DMS114 treated with DMSO at 0.1 percent for 48 hours (cell line): ENCODE results near the gene HBE1.
"Not testable (repeated sequence)": the region's sequence is repeated elsewhere in the genome, so short reads cannot be mapped to it uniquely, and the experiment has no call there.

ENCODE experiments used
- DNase-seq: peaks from one replicate; lab custom pipeline; 2025; ENCODE audit not compliant: unreplicated experiment; lab: John Stamatoyannopoulos, UW

HBE1 gene

GRCh38 chr11:5269715-5270147 lies at the start of gene HBE1:
TSS of gene HBE1 (minus strand) at chr11:5269945. CDS start at chr11:5269890, 55 bp downstream.
- DNase-seq, result no peak

DNA sequence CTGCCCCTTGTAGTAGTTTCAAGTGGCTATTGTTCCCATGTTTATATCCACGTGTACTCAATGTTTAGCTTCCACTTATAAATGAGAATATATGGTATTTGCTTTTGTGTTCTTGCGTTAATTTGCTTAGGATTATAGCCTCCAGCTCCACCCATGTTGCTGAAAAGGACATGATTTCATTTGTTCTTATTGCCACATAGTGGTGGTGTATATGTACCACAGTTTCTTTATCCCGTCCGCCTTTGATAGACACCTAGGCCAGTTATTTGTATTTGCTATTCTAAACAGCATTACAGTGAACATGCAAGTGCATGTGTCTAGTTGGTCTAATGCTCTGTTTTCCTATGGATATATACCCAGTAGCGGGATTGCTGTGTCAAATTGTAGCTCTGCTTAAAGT lies 47.5 kb upstream of the HBE1 start:
- no peak for DNase-seq

GRCh38 chr11:5313326-5314023 lies 43.7 kb upstream of the HBE1 start:
- DNase-seq, result not testable (repeated sequence)

DNA sequence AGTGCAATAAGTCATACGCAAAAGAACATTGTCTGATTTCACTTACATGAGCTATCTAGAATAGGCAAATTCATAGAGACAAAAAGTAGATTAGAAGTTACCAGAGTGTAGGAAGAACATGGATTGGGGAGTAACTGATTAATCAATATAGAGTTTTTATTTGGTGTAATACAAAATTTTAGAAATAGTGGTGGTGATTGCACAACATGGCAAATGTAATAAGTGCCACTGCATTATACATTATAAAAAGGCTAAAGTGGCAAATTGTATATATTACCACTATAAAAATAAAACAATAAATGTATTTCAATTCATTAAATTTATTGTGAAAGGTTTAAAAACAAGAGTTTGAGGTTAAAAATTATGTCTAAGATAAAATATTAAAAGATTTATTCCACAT lies 40.7 kb upstream of the HBE1 start:
- no peak for DNase-seq

DNA sequence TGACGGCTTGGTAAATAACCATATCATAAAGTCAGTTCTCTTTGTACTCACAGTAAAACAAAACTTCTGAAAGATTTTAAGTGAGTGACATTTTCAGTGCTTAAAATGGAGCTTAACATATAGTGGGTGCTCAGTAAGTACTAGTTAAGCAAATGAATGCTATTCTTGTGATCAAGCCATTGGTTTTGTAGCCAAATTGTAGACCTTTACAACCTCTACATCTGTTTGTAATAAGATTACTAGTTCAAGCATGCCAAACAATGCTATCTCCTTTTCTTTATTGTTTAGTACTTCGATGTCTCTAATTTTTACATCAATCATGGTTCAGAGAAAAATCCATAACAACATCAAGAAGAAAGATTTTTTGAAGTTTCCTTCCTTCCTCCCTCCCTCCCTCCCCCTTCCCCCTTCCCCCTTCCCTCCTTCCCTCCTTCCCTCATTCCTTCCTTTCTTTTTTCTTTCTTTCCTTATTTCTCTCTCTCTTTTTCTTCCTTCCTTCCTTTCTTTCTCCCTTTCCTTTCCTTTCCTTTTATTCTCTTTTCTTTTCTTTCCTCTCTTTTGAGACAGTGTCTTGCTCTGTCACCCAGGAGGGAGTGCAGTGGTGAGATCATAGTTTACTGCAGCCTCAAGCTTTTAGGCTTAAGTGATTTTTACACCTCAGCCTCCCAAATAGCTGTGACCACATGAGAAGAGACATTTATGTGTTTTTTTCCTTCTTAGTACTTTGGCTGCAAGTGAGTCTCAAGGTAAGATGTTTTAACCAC lies 37.7 kb upstream of the HBE1 start:
- no peak for DNase-seq

DNA sequence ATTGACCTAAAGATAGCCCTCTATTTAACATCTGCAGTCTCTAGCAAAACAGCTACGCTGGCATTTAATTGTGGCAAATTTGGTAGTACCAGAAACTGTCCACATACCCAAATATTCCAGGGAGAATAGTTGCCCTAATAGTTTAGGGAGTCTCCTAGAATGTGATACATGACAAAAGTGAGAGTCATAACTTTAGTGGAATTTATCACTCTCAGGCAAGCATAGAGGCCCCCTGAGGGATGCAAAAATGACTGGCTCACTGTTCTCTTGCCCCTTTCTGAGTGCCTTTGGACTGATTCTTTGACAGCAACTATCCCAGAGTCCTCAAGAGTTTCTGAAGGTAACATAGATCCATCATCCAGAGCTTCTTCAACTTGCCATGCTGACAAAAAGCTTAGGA lies 34.3 kb upstream of the HBE1 start:
- DNase-seq, result no peak

DNA sequence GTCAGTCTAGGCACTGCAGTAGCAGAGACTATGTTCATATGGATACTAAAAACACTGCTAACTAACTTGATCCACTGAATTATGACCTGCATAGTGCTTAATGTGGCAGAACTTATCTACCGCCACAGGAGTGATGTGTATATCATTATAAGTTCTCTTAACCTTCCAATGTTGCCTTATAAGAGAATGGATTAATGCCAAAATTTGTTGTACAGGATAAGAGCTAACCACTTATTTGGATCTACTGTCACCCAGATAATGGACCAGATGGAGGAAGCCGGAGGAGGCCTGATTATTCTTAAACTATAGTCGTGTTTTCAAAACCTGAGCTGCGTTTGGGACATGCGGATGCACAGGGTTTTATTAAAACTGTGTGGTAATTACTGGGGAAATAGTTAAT lies 33.9 kb upstream of the HBE1 start:
- no peak for DNase-seq

DNA sequence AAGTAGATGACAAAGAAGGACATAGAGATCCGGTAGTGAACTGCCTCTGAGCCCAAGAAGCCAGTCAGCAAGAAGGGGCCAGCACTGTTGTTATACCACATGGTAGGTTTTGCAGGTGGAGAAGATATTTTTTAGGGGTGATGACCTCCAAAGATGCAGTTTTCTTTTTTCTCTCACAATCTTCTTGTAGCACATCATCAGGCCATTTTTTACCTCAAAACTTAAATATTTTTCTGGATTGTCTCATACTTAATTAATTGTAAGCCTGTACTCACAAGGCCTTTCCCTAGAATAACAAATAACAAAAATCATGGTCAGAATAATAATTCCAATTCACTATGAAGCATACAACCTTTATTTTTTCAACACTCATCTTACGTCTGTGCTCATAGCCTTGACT lies 32.1 kb upstream of the HBE1 start, which contains the start of gene OR51B4:
Gene OR51B4 (minus strand): TSS at position 101 of the 400 bp plus-strand sequence. CDS start 0 bp downstream, at position 101.
- no peak for DNase-seq

GRCh38 chr11:5300251-5300650 lies 30.5 kb upstream of the HBE1 start:
- DNase-seq, result no peak

- no peak for DNase-seq
These were observed 28.7 kb upstream of the HBE1 start for GRCh38 chr11:5298451-5298850.

DNA sequence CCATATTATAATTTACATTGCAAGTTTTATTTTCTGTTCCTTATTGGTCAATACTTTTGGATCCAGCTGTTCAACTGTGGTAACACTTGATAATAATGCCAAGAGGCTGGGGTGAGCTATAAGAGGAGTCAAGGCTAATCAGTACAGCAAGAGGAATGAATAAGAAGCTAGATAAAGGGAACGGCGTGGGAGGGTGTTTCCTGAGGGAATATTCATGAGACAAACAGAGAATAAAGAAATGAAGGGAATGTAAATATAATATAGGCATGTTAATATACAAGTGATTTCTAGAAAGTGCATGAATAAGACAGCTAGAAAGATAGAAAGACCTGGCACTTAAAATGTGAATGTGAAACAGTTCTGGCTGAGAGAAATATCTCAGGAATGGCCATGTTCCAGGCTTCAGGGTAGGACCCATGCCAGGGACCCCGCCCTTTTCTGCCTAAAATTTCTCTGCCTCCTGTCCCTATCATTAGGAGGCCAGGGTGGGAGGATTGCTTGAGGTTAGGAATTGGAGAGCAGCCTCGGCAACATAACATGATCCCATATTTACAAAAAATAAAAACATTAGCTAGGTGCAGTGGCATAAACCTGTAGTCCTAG lies 28.1 kb upstream of the HBE1 start:
- no peak for DNase-seq

- DNase-seq, result not testable (repeated sequence)
These were observed 24.7 kb upstream of the HBE1 start for GRCh38 chr11:5294342-5294995.

DNA sequence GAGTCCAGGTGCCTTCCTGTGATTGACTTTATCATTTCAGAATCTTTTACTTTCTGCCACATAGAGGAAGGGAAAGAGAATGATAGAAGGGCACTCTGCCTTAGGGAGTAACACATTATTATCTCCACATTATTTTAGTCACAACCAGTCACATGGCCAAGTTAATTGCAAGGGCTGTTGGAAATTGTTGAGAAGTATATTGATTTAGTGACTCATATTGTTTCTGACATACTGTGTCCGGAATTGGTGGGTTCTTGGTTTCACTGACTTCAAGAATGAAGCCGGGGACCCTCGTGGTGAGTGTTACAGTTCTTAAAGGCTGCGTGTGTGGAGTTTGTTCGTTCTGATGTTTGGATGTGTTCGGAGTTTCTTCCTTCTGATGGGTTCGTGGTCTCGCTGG lies 23.3 kb upstream of the HBE1 start:
- no peak for DNase-seq

DNA sequence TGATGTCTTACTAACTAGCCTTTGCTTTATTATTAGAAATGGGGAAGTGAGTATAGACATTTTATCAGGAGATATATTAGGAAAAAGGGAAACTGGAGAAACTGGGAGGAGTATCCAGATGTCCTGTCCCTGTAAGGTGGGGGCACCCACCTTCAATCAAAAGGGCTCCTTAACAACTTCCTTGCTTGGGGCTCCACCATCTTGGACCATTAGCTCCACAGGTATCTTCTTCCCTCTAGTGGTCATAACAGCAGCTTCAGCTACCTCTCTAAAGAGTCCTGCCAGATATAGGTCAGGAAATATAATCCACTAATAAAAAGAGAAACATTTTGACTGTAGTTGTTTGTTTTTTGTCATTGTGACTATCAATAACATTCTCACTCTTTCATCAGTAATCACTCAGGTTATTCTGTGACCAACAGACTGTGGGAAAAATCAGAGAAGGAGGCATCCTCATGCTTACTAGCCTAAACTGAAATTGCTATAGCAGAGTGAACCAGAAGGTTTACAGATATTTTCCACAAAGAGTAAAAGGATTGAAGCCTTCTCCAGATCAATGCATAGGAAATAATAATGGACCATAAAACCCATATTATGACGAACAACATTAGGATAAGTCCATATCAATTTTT lies 21.6 kb upstream of the HBE1 start:
- no peak for DNase-seq

DNA sequence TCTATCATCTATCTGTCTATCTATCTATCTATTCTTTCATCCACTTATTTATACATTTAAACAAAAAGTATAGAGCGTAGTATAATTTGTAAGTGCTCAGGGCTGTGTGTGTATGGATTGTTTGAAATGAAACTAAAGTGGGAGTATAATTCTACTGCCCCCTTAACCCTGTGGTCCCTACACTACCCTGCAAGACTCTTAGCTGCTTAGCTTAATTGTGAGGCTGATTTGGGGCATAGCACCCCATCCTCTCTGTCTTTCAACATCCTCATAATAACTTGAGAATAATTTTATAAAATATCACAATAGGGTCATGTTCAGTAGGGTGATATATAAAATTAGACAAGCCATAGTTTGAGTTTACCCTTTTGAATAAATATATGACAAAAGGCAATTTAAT lies 20.4 kb upstream of the HBE1 start:
- no peak for DNase-seq

GRCh38 chr11:5289696-5290095 lies 20.0 kb upstream of the HBE1 start:
- DNase-seq, result no peak

DNA sequence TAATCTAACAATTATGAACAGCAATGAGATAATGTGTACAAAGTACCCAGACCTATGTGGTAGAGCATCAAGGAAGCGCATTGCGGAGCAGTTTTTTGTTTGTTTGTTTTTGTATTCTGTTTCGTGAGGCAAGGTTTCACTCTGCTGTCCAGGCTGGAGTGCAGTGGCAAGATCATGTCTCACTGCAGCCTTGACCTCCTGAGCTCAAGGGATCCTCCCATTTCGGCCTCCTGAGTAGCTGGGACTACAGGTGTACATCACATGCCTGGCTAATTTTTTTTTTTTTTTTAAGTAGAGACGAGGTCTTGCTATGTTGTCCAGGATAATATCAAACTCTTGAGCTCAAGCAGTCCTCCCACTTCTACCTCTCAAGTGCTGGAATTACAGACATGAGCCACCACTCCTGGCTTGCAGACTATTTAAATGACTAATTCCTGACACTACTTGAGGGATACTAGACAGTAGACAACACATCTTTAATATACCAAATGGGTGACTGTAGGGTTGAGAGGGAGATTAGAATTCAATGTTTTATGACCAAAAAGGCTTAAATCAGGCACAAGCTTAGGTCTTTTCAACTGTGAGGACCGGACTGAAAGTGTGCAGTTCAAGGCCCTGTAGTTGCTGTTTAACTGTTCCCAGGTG lies 19.3 kb upstream of the HBE1 start:
- no peak for DNase-seq

GRCh38 chr11:5288108-5288905 lies 18.6 kb upstream of the HBE1 start:
- DNase-seq, result no peak

GRCh38 chr11:5286901-5287300 lies 17.2 kb upstream of the HBE1 start:
- DNase-seq, result no peak

DNA sequence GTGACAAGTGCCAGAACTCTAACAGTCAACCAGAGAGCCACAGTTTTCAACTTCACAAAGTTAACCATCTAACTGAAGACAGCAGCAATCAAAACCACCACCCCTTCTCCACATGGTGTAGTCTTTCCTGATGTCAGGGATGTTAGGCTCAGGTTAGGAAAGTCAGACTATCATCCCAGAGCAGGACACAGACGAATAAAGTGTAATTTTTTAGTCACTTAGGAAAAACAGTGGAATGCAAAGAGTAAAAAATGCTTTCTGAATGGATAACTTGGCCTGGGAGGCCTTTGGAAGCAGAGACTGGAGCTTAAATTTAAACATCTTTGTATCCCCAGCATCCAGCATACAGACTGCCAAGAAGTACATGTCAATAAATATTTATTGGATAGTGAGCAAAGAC lies 16.6 kb upstream of the HBE1 start:
- DNase-seq, result no peak
